Measurements from ENCODE around the gene ARHGAP5. TPM values are rescaled to one million over a fixed set of nuclear protein-coding genes. Genes with fewer than 3 reads are reported as not detected.

Gene ARHGAP5
- total and polyA plus RNA-seq, 9 of the 15 experiments (the other 6 are each of a cell fraction or from before 2014, with no cell fraction given), result 3.1 to 21.8 (median 12.1) TPM

- TF ChIP-seq MYBL2 (IDR thresholded peaks at IDR 0.05; ENCODE audit: low read depth) (no peak), MYBL2 (CRISPR knock-in tag; IDR thresholded peaks at IDR 0.05; ENCODE audit: borderline replicate concordance) (no peak), CHD1 (IDR thresholded peaks at IDR 0.05; ENCODE audit: low read length) (no peak), KLF1 (tag; IDR thresholded peaks at IDR 0.05) (no peak), CUX1 (CRISPR knock-in tag; IDR thresholded peaks at IDR 0.05) (no peak), HMG20A (CRISPR knock-in tag; conservative IDR thresholded peaks at IDR 0.05) (no peak)
- TF ChIP-seq, protein P1, sequence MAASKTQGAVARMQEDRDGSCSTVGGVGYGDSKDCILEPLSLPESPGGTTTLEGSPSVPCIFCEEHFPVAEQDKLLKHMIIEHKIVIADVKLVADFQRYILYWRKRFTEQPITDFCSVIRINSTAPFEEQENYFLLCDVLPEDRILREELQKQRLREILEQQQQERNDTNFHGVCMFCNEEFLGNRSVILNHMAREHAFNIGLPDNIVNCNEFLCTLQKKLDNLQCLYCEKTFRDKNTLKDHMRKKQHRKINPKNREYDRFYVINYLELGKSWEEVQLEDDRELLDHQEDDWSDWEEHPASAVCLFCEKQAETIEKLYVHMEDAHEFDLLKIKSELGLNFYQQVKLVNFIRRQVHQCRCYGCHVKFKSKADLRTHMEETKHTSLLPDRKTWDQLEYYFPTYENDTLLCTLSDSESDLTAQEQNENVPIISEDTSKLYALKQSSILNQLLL (CRISPR knock-in tag; IDR thresholded peaks at IDR 0.05; ENCODE audit: borderline replicate concordance), result no peak
- TF ChIP-seq, protein P2, sequence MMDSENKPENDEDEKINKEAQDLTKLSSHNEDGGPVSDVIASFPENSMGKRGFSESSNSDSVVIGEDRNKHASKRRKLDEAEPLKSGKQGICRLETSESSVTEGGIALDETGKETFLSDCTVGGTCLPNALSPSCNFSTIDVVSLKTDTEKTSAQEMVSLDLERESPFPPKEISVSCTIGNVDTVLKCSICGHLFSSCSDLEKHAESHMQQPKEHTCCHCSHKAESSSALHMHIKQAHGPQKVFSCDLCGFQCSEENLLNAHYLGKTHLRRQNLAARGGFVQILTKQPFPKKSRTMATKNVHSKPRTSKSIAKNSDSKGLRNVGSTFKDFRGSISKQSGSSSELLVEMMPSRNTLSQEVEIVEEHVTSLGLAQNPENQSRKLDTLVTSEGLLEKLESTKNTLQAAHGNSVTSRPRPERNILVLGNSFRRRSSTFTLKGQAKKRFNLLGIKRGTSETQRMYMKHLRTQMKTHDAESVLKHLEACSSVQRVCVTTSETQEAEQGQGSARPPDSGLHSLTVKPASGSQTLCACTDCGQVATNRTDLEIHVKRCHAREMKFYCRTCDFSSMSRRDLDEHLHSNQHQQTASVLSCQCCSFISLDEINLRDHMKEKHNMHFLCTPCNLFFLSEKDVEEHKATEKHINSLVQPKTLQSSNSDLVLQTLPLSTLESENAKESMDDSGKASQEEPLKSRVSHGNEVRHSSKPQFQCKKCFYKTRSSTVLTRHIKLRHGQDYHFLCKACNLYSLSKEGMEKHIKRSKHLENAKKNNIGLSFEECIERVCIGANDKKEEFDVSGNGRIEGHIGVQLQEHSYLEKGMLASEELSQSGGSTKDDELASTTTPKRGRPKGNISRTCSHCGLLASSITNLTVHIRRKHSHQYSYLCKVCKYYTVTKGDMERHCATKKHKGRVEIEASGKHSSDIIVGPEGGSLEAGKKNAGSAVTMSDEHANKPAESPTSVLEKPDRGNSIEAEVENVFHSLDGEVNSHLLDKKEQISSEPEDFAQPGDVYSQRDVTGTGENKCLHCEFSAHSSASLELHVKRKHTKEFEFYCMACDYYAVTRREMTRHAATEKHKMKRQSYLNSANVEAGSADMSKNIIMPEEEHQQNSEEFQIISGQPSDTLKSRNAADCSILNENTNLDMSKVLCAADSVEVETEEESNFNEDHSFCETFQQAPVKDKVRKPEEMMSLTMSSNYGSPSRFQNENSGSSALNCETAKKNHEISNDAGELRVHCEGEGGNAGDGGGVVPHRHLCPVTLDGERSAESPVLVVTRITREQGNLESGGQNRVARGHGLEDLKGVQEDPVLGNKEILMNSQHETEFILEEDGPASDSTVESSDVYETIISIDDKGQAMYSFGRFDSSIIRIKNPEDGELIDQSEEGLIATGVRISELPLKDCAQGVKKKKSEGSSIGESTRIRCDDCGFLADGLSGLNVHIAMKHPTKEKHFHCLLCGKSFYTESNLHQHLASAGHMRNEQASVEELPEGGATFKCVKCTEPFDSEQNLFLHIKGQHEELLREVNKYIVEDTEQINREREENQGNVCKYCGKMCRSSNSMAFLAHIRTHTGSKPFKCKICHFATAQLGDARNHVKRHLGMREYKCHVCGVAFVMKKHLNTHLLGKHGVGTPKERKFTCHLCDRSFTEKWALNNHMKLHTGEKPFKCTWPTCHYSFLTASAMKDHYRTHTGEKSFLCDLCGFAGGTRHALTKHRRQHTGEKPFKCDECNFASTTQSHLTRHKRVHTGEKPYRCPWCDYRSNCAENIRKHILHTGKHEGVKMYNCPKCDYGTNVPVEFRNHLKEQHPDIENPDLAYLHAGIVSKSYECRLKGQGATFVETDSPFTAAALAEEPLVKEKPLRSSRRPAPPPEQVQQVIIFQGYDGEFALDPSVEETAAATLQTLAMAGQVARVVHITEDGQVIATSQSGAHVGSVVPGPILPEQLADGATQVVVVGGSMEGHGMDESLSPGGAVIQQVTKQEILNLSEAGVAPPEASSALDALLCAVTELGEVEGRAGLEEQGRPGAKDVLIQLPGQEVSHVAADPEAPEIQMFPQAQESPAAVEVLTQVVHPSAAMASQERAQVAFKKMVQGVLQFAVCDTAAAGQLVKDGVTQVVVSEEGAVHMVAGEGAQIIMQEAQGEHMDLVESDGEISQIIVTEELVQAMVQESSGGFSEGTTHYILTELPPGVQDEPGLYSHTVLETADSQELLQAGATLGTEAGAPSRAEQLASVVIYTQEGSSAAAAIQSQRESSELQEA (IDR thresholded peaks at IDR 0.05; ENCODE audit: low read depth), result no peak
Measured at GRCh38 chr14:32044454-32044853, 32.6 kb upstream of the ARHGAP5 start (continued).

All from K562 (cell line).